Pulmonary artery endothelial cell (primary cell): ENCODE measurements around the gene AQP5. TPM values are rescaled to one million over a fixed set of nuclear protein-coding genes. Genes with fewer than 3 reads are reported as not detected.
A peak's percentile ranks its signal among the peaks of the same experiment; 100 is the strongest.

Source experiments
- DNase-seq: peaks from one replicate; pipeline ENCODE4 v3.0.0-alpha.2; 2011; ENCODE audit warnings: low read depth, low spot score
- total RNA-seq: library from RNA; depleted of rRNA; stranded (reverse); fragments of >200 nt; gene quantifications from 2 replicates; pipeline ENCODE4 v1.2.3, GENCODE V29; 2014

AQP5 gene
- total RNA-seq = 0.07 and 0.60 TPM in 2 replicates

- DNase-seq = no peak
Measured at GRCh38 chr12:49961111-49961922, at the start of gene AQP5. TSS of gene AQP5 (plus strand) at chr12:49961872. CDS start at chr12:49962018, 146 bp downstream.

- no peak for DNase-seq
Measured at GRCh38 chr12:49912345-49913255, 49.1 kb upstream of the AQP5 start.

- no peak for DNase-seq
Measured at GRCh38 chr12:49916129-49916919, 45.3 kb upstream of the AQP5 start.

GRCh38 chr12:49917166-49917787, 44.4 kb upstream of the AQP5 start:
- no peak for DNase-seq

- DNase-seq = no peak
Measured at GRCh38 chr12:49917788-49918173, 43.9 kb upstream of the AQP5 start.

GRCh38 chr12:49920241-49920914, 41.3 kb upstream of the AQP5 start:
- DNase-seq = peak; percentile 62

GRCh38 chr12:49920915-49921286, 40.8 kb upstream of the AQP5 start:
- DNase-seq = no peak

GRCh38 chr12:49921299-49921698, 40.4 kb upstream of the AQP5 start:
- DNase-seq = no peak

DNA sequence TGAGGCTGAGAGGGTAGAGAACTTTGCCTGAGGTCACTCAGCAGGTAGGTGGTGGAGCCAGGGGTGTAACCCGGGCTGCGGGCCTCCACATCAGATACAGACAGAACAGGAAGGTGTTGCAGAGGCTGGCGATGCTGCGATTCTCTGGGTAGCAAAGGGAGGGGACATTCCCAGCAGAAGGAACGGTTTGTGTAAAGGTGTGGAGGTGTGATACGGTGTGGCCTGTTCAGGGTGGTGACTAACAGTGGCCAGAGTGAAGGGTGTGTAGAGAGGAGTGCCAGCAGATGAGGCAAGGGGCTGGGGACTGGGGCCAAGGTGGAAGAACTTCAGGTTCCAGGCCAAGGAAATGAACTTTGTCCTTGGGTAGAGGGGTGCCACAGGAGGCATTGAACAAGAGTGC, 39.7 kb upstream of the AQP5 start:
- DNase-seq = no peak

GRCh38 chr12:49922349-49923034, 39.2 kb upstream of the AQP5 start:
- DNase-seq = no peak

- DNase-seq = no peak
Measured at GRCh38 chr12:49923035-49923644, 38.5 kb upstream of the AQP5 start.

- DNase-seq = no peak
Measured at GRCh38 chr12:49923880-49924556, 37.7 kb upstream of the AQP5 start.

DNA sequence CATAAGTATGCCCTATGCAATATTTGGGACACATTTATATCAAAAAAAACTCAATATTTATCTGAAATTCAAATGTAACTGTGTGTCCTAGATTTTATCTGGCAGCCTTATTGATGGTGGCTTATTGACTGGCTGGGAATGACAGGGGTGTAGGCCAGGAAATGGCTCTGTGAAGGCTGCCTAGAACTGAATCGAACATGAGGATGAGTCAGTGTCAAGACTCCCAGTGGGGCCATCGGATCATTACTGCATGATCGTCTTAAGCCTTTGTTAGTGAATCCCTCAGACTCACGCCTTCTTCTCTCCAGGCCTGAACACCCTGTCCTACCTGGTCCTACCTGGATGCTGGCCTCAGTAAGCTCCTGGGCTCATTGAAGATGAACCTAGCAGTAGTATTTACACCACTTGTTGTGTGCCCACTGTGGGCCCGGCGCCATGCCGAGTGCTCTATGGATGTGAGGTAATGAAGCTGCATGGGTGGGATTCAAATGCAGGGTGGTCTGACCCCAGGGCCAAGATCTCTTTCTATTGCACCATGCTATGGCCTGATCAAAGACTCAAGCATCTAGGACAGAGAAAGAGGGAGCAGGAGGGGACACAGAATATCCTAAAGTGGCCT, 36.9 kb upstream of the AQP5 start:
- no peak for DNase-seq

DNA sequence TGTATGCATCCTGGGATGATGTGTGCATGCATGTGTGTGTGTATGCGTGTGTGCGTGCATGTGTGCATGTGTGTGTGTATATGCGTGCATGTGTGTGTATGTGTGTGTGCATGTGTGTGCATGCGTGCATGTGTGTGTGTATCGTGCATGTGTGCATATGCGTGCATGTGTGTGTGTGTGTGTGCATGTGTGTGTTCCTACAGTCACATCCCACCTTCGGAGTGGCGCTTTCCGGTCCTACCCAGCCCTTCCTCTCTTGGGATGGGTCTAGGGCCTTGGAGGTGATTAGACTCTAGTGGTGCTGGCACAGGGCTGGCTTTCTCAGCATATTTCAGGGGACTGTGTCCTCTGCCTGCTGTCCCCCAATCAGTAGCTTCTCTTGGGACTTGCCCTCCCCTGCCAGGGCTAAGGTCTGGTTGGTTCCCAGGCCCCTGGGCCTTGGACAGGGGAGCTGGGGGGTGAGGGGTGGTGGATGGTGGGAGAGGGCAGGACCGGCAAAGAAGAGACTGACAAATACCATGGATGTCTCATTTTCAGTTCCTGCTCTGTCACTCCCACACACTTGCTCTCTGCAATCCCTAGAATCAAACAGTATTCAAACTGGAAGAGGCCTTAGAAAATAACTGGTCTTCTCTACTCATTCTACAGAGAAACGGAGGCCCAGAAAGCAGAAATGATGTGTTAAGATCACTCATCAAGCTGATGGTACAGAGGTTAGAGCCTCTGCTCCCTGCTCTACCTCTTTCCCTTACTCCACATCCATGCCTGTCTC, 36.1 kb upstream of the AQP5 start:
- no peak for DNase-seq

GRCh38 chr12:49928471-49928870, 33.2 kb upstream of the AQP5 start:
- DNase-seq = no peak

- no peak for DNase-seq
Measured at GRCh38 chr12:49929581-49929980, 32.1 kb upstream of the AQP5 start.

DNA sequence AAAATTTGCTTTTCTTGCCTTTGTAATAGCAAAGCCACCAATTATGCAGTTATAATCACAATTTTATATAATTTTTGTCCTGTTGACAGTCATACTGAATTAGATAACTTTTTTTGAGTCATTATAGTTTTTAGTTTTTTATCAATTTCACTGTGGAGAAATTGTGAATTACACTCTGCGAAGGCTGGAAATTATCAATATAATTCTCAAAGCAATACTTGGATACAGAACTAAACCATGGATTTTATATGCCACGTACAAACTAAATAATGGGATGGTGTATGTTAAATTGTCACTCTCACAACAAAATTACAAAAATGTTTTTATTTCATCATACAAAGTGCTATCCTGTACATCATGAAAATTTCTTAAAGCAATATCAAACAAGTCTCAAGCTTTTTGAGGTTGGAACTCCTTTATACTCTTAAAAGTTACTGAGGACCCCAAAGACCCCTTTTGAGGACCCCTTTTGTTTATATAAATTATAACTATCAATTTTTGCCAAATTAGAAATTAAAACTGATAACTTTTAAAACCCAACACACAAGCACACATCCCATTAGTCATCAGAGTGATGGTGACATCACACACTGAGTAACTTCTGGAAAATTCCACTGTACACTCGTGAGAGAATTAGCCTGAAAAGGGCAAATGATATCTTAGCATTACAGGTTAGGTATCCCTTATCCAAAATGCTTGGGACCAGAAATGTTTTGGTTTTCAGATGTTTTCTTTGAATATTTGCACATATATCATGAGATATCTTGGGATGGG, 31.0 kb upstream of the AQP5 start:
- peak; percentile 7 for DNase-seq
